Measurements from ENCODE around the gene DRP2.

GRCh38 chrX:101241531-101241930 lies 21.9 kb downstream of the DRP2 start:
- TF ChIP-seq EZH2 (IDR thresholded peaks at IDR 0.05; ENCODE audit: borderline replicate concordance, low read length) (no peak), CTCF (conservative IDR thresholded peaks at IDR 0.05 in 1 of 2, IDR thresholded peaks at IDR 0.05 in 1 of 2; ENCODE audit: extremely low read depth in 1 of 2, insufficient read depth in 1 of 2, low read depth in 1 of 2, low read length in 2 of 2) (no peak)
